Stimulated activated CD4-positive, alpha-beta T cell treated with anti-CD3 and anti-CD28 coated beads, TNF-alpha, amount 100 ng/mL, for 48 hours (primary cell): ENCODE measurements around the gene RBM15.
A peak's percentile ranks its signal among the peaks of the same experiment; 100 is the strongest.

Experiments used
- DNase-seq, 3 donors: peaks; one replicate each; pipeline ENCODE4 v3.0.0-alpha.2; 2020; ENCODE audit warnings: low read depth in 3 of 3

Gene RBM15

GRCh38 chr1:110321045-110321444, 18.1 kb upstream of the RBM15 start:
- DNase-seq = no peak

GRCh38 chr1:110321846-110322245, 17.3 kb upstream of the RBM15 start:
- DNase-seq = no peak

- no peak for DNase-seq
Measured at GRCh38 chr1:110324667-110325066, 14.5 kb upstream of the RBM15 start.

- no peak for DNase-seq
Measured at GRCh38 chr1:110326826-110327225, 12.4 kb upstream of the RBM15 start.

- no peak for DNase-seq
Measured at GRCh38 chr1:110328274-110328673, 10.9 kb upstream of the RBM15 start.

GRCh38 chr1:110328700-110329099, 10.5 kb upstream of the RBM15 start:
- DNase-seq = no peak

GRCh38 chr1:110335265-110335664, 3.9 kb upstream of the RBM15 start:
- DNase-seq = no peak

- DNase-seq = no peak
Measured at GRCh38 chr1:110336300-110337039, 2.7 kb upstream of the RBM15 start.

- DNase-seq = peak in 2 of 3 donors; percentile 14 to 19
Measured at GRCh38 chr1:110337704-110338308, 1.4 kb upstream of the RBM15 start.

GRCh38 chr1:110338309-110338885, 780 bp upstream of the RBM15 start:
- DNase-seq = peak; percentile 89 to 93 (median 90)

- peak; percentile 27 to 49 (median 44) for DNase-seq
Measured at GRCh38 chr1:110339407-110340206, 430 bp downstream of the RBM15 start.

GRCh38 chr1:110340207-110340468, 961 bp downstream of the RBM15 start:
- DNase-seq = no peak

GRCh38 chr1:110341146-110341871, 2.1 kb downstream of the RBM15 start:
- no peak for DNase-seq

GRCh38 chr1:110341872-110342331, 2.7 kb downstream of the RBM15 start:
- no peak for DNase-seq

GRCh38 chr1:110343249-110343648, 4.1 kb downstream of the RBM15 start:
- DNase-seq = no peak

GRCh38 chr1:110344152-110344551, 5.0 kb downstream of the RBM15 start:
- no peak for DNase-seq

GRCh38 chr1:110345480-110345879, 6.3 kb downstream of the RBM15 start:
- DNase-seq = no peak

GRCh38 chr1:110346690-110347089, 7.5 kb downstream of the RBM15 start:
- DNase-seq = no peak

- DNase-seq = no peak
Measured at GRCh38 chr1:110347182-110347893, 8.2 kb downstream of the RBM15 start.

- no peak for DNase-seq
Measured at GRCh38 chr1:110348050-110348449, 8.9 kb downstream of the RBM15 start.

GRCh38 chr1:110348771-110349170, 9.6 kb downstream of the RBM15 start:
- no peak for DNase-seq
